Ishikawa (cell line): ENCODE data around the gene MYO15A.

ENCODE experiments used
- CEBPB ChIP-seq: IDR thresholded peaks from 2 replicates; pipeline ENCODE4 v1.6.1; 2012
- CREB1 ChIP-seq: IDR thresholded peaks from 2 replicates; pipeline ENCODE4 v1.6.1; 2012; ENCODE audit warnings: low read depth
- EGR1 ChIP-seq: IDR thresholded peaks from 2 replicates; pipeline ENCODE4 v1.6.1; 2012
- EP300 ChIP-seq: IDR thresholded peaks from 2 replicates; pipeline ENCODE4 v1.6.1; 2012; ENCODE audit warnings: borderline replicate concordance
- FOXM1 ChIP-seq: IDR thresholded peaks from 2 replicates; pipeline ENCODE4 v1.6.1; 2012; ENCODE audit warnings: low read depth, borderline replicate concordance
- NFIC ChIP-seq: IDR thresholded peaks from 2 replicates; pipeline ENCODE4 v1.6.1; 2012
- RAD21 ChIP-seq: IDR thresholded peaks from 2 replicates; pipeline ENCODE4 v1.6.1; 2012; ENCODE audit warnings: low read depth
- TAF1 ChIP-seq: IDR thresholded peaks from 2 replicates; pipeline ENCODE4 v1.6.1; 2012; ENCODE audit warnings: low read depth, mild to moderate bottlenecking
- TCF12 ChIP-seq: IDR thresholded peaks from 2 replicates; pipeline ENCODE4 v1.6.1; 2012; ENCODE audit warnings: low read depth
- TEAD4 ChIP-seq: IDR thresholded peaks from 2 replicates; pipeline ENCODE4 v1.6.1; 2012
- YY1 ChIP-seq: IDR thresholded peaks from 2 replicates; pipeline ENCODE4 v1.6.1; 2012; ENCODE audit warnings: low read depth
- ZBTB7A ChIP-seq: IDR thresholded peaks from 2 replicates; pipeline ENCODE4 v1.6.1; 2012; ENCODE audit warnings: low read depth
- TF ChIP-seq, protein P1 (sequence below): IDR thresholded peaks from 2 replicates; pipeline ENCODE4 v1.6.1; 2012
- TF ChIP-seq, protein P2 (sequence below): IDR thresholded peaks from 2 replicates; pipeline ENCODE4 v1.6.1; 2012; ENCODE audit warnings: low read depth, mild to moderate bottlenecking
- TF ChIP-seq, protein P3 (sequence below): IDR thresholded peaks from 2 replicates; pipeline ENCODE4 v1.6.1; 2012

Gene MYO15A

DNA sequence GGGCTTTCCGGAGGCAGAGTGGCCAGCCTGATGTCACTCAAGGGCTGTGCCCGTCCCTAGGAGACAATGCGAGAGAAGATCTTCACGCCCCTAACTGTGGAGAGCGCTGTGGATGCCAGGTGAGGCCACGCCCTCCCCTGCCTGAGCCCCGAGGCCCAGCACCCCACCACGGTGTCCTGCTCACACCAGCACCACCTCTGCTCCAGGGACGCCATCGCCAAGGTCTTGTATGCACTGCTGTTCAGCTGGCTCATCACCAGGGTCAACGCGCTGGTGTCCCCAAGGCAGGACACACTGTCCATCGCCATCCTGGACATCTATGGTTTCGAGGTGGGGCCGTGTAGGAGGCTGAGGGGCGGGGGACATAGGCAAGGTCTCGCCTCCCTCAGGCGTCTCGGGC lies 27.8 kb downstream of the MYO15A start:
- TF ChIP-seq NFIC (no peak), RAD21 (no peak), EGR1 (no peak), EP300 (no peak), FOXM1 (no peak)

DNA sequence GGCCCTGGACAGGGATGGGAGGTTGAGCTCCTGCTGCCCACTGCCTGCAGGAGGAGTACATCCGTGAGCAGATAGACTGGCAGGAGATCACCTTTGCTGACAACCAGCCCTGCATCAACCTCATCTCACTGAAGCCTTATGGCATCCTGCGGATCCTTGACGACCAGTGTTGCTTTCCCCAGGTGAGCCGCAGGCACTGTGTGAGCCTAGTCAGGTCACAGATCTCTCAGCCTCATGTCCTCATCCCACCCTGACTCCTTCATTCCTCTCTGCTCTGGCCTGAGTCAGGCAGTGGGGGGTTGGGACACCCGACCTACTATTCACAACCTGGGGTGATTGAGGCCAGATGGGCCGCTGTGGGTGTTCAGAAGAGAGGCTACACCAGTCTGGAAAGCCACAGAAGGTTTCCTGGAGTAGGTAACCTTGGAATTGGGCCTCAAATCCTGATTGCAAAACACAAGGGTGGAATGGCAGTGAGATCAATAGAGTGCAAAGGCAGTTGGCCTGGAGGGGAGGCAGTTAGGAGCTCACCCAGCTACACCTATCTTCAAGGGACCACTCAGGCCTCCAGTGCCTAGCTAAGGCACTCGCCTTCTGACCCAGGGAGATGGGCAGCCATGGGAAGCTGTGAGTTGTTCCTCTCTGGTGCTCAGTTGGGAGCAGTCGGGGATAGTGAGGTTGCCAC lies 29.7 kb downstream of the MYO15A start:
- TF ChIP-seq CREB1, result no peak
- TF ChIP-seq TEAD4, result no peak
- no peak for TF ChIP-seq CEBPB
- TF ChIP-seq, protein P1, sequence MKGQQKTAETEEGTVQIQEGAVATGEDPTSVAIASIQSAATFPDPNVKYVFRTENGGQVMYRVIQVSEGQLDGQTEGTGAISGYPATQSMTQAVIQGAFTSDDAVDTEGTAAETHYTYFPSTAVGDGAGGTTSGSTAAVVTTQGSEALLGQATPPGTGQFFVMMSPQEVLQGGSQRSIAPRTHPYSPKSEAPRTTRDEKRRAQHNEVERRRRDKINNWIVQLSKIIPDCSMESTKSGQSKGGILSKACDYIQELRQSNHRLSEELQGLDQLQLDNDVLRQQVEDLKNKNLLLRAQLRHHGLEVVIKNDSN, result no peak
- no peak for TF ChIP-seq FOXM1
- no peak for TF ChIP-seq EP300
- TF ChIP-seq, protein P2, sequence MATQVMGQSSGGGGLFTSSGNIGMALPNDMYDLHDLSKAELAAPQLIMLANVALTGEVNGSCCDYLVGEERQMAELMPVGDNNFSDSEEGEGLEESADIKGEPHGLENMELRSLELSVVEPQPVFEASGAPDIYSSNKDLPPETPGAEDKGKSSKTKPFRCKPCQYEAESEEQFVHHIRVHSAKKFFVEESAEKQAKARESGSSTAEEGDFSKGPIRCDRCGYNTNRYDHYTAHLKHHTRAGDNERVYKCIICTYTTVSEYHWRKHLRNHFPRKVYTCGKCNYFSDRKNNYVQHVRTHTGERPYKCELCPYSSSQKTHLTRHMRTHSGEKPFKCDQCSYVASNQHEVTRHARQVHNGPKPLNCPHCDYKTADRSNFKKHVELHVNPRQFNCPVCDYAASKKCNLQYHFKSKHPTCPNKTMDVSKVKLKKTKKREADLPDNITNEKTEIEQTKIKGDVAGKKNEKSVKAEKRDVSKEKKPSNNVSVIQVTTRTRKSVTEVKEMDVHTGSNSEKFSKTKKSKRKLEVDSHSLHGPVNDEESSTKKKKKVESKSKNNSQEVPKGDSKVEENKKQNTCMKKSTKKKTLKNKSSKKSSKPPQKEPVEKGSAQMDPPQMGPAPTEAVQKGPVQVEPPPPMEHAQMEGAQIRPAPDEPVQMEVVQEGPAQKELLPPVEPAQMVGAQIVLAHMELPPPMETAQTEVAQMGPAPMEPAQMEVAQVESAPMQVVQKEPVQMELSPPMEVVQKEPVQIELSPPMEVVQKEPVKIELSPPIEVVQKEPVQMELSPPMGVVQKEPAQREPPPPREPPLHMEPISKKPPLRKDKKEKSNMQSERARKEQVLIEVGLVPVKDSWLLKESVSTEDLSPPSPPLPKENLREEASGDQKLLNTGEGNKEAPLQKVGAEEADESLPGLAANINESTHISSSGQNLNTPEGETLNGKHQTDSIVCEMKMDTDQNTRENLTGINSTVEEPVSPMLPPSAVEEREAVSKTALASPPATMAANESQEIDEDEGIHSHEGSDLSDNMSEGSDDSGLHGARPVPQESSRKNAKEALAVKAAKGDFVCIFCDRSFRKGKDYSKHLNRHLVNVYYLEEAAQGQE, result no peak
- TF ChIP-seq RAD21, result no peak
- TF ChIP-seq, protein P3, sequence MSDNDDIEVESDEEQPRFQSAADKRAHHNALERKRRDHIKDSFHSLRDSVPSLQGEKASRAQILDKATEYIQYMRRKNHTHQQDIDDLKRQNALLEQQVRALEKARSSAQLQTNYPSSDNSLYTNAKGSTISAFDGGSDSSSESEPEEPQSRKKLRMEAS, result no peak
- TF ChIP-seq TAF1, result no peak
- TF ChIP-seq TCF12, result no peak
- no peak for TF ChIP-seq YY1
- TF ChIP-seq ZBTB7A, result no peak
- no peak for TF ChIP-seq NFIC
- TF ChIP-seq EGR1, result no peak

DNA sequence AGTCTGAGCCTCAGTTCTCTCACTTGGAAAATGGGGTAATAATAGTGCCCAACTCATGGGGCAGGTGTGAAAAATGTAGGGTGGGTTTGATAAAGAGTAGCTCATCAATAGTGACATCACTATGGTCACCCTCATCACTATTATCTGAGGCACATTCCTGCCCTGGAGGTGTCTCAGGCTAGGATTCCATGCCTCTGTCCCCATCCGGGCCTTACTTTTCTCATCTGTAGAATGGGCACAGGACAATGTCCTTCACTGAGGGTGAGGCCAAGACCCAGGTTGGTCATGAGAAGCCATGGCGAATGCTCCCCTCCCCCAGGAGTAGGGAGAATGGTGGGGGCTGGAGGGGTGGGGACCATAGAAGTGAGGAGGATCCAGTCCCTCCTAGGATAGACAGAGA lies 30.5 kb downstream of the MYO15A start:
- no peak for TF ChIP-seq EP300
- TF ChIP-seq, protein P2, result no peak
- TF ChIP-seq CREB1, result no peak
- TF ChIP-seq EGR1, result no peak
- TF ChIP-seq RAD21, result no peak
- TF ChIP-seq, protein P3, result no peak
- TF ChIP-seq TAF1, result no peak
- no peak for TF ChIP-seq TEAD4
- no peak for TF ChIP-seq TCF12
- TF ChIP-seq YY1, result no peak
- no peak for TF ChIP-seq CEBPB
- TF ChIP-seq, protein P1, result no peak
- TF ChIP-seq NFIC, result no peak
- no peak for TF ChIP-seq ZBTB7A
- no peak for TF ChIP-seq FOXM1

DNA sequence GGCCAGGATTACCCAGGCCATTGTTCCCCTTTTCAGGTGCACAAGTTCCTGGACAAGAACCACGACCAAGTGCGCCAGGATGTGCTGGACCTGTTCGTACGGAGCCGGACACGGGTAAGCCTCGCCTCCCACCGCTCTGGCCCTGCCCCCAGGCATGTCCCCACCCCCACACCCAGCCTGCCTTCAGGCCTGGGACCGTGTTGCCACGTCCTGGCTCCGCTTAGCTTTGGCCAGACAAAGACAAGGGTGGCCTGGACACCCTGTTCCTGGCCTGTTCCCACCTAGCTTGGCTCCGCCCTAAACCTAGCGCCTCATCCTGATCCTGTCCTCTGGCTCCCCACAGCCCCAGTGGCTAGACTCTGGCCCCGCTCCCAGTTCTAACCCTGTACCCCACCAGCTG lies 30.9 kb downstream of the MYO15A start:
- TF ChIP-seq TEAD4, result no peak
- TF ChIP-seq EP300, result no peak
- no peak for TF ChIP-seq ZBTB7A
- no peak for TF ChIP-seq CEBPB
- TF ChIP-seq CREB1, result no peak
- TF ChIP-seq TAF1, result no peak
- no peak for TF ChIP-seq RAD21
- TF ChIP-seq TCF12, result no peak
- TF ChIP-seq, protein P3, result no peak
- no peak for TF ChIP-seq EGR1
- TF ChIP-seq FOXM1, result no peak
- no peak for TF ChIP-seq YY1
- TF ChIP-seq, protein P1, result no peak
- TF ChIP-seq, protein P2, result no peak
